Fibroblast of lung (primary cell): ENCODE results near the gene NEDD4.
"Not testable (repeated sequence)": the region's sequence is repeated elsewhere in the genome, so short reads cannot be mapped to it uniquely, and the experiment has no call there.

Source experiments
- CTCF ChIP-seq, 2 donors: IDR thresholded peaks in 1 of 2; conservative IDR thresholded peaks in 1 of 2; 1 replicate in 1 of 2; 2 replicates in 1 of 2; pipeline ENCODE4 v1.5.1; 2011 to 2012; ENCODE audit warnings: low read length in 2 of 2, control low read depth in 1 of 2, inconsistent platforms in 1 of 2, low read depth in 1 of 2, mild to moderate bottlenecking in 1 of 2
- EZH2 ChIP-seq: IDR thresholded peaks from 2 replicates; pipeline ENCODE4 v1.5.1; 2012; ENCODE audit warnings: low read length, control low read depth, mild to moderate bottlenecking; ENCODE audit errors: missing control alignments

GRCh38 chr15:56007053-56007452 is 13.6 kb upstream of the NEDD4 start:
- not testable (repeated sequence) for TF ChIP-seq CTCF (conservative IDR thresholded peaks at IDR 0.05 in 1 of 2, IDR thresholded peaks at IDR 0.05 in 1 of 2; ENCODE audit: low read depth in 1 of 2, low read length in 2 of 2); EZH2
